ENCODE results near the gene ARID1B.

The ARID1B gene

GRCh38 chr6:157108923-157109322, 331.7 kb downstream of the ARID1B start:
- Histone ChIP-seq H3K4me1 (ENCODE audit: control insufficient read depth, insufficient read depth, low read length) (peaks cover 12% of the 10 kb centered on the region), H3K9me3 (ENCODE audit: control insufficient read depth, insufficient read depth, low read depth, low read length) (no peaks in the 10 kb centered on the region), H3K4me3 (ENCODE audit: low read depth, low read length) (no peak overlapping the region), H3K36me3 (ENCODE audit: control insufficient read depth in 2 of 2, insufficient read depth in 1 of 2, low read length in 2 of 2) (peaks cover 0 to 7% of the 10 kb centered on the region in 2 experiments; a peak in 1 of 3 replicates), H3K27ac (ENCODE audit: extremely low read depth, low read depth, low read length) (0 out of 2 replicates have a peak overlapping the region, but pooled peaks have one; percentile 8)
- ChIA-PET POLR2A (no interaction called here), CTCF (interaction anchor here (0.6 to 1.0 kb wide), 3 partner anchors 9 to 558 kb away, joined by 3 to 6 read pairs (median 3); no protein-coding TSS in a partner anchor)
- TF ChIP-seq HOXC10 (CRISPR knock-in tag; IDR thresholded peaks at IDR 0.05): no peak
- TF ChIP-seq PRDM1 (tag by site-specific recombination; IDR thresholded peaks at IDR 0.05): 0 out of 2 replicates have a peak, but pooled peaks have one; percentile 14
- TF ChIP-seq SP2 (tag by site-specific recombination; IDR thresholded peaks at IDR 0.05): no peak

GRCh38 chr6:157110607-157111006, 333.4 kb downstream of the ARID1B start:
- Histone ChIP-seq H3K4me3 (ENCODE audit: low read depth, low read length) (no peak overlapping the region), H3K9me3 (ENCODE audit: control insufficient read depth, insufficient read depth, low read depth, low read length) (no peaks in the 10 kb centered on the region), H3K36me3 (ENCODE audit: control insufficient read depth in 2 of 2, insufficient read depth in 1 of 2, low read length in 2 of 2) (peaks cover 0 to 11% of the 10 kb centered on the region in 2 experiments; a peak in 1 of 3 replicates), H3K4me1 (ENCODE audit: control insufficient read depth, insufficient read depth, low read length) (peaks cover 12% of the 10 kb centered on the region), H3K27ac (ENCODE audit: extremely low read depth, low read depth, low read length) (no peak overlapping the region)
- POLR2A ChIA-PET: no interaction called here
- TF ChIP-seq ZNF394 (tag by site-specific recombination; IDR thresholded peaks at IDR 0.05; ENCODE audit: borderline replicate concordance) (no peak), ZBTB8A (tag by site-specific recombination; IDR thresholded peaks at IDR 0.05) (no peak), ZNF670 (tag by site-specific recombination; IDR thresholded peaks at IDR 0.05; ENCODE audit: low read depth) (no peak), SP3 (tag by site-specific recombination; IDR thresholded peaks at IDR 0.05) (no peak), PRDM10 (tag by site-specific recombination; IDR thresholded peaks at IDR 0.05) (no peak), HOXC10 (CRISPR knock-in tag; IDR thresholded peaks at IDR 0.05) (no peak), ZNF488 (tag by site-specific recombination; IDR thresholded peaks at IDR 0.05) (no peak), ZNF175 (tag by site-specific recombination; IDR thresholded peaks at IDR 0.05) (no peak), ZNF133 (tag by site-specific recombination; IDR thresholded peaks at IDR 0.05) (no peak), ZSCAN30 (tag by site-specific recombination; IDR thresholded peaks at IDR 0.05) (no peak), SP7 (tag by site-specific recombination; IDR thresholded peaks at IDR 0.05) (no peak), BCL6B (tag by site-specific recombination; IDR thresholded peaks at IDR 0.05) (no peak), ZNF777 (tag by site-specific recombination; IDR thresholded peaks at IDR 0.05; ENCODE audit: borderline replicate concordance) (no peak), ZNF704 (tag by site-specific recombination; IDR thresholded peaks at IDR 0.05) (no peak), ZNF76 (tag by site-specific recombination; IDR thresholded peaks at IDR 0.05; ENCODE audit: borderline replicate concordance, low read depth) (no peak)
- CTCF ChIA-PET: interaction anchor here (0.7 to 0.8 kb wide), 2 partner anchors 34 to 76 kb away, joined by 3 read pairs; no protein-coding TSS in a partner anchor

Data from HEK293 (cell line).